Astrocyte of the cerebellum (primary cell): ENCODE data around the gene ARL8B.
A peak's percentile ranks its signal among the peaks of the same experiment; 100 is the strongest.

Experiments
- DNase-seq: peaks from one replicate; pipeline ENCODE4 v3.0.0-alpha.2; 2011; ENCODE audit warnings: low read depth
- H3K4me3 ChIP-seq: 2 replicates; pipeline ENCODE4 v1.5.1; 2011; ENCODE audit warnings: mild to moderate bottlenecking, low read depth, low read length, moderate library complexity
- in situ Hi-C: cut with HindIII; loops from 2 replicates; pipeline ENCODE4 v1.10.0; 2017; ENCODE audit warnings: low sequenced_read_pairs
- TF ChIP-seq, protein P1 (sequence below): IDR thresholded peaks from 2 replicates; pipeline ENCODE4 v1.5.1; 2012; ENCODE audit warnings: low read length, low read depth, moderate library complexity, mild to moderate bottlenecking; ENCODE audit errors: missing control alignments

Gene ARL8B

GRCh38 chr3:5226783-5227182, 104.7 kb downstream of the ARL8B start:
- TF ChIP-seq, protein P1, sequence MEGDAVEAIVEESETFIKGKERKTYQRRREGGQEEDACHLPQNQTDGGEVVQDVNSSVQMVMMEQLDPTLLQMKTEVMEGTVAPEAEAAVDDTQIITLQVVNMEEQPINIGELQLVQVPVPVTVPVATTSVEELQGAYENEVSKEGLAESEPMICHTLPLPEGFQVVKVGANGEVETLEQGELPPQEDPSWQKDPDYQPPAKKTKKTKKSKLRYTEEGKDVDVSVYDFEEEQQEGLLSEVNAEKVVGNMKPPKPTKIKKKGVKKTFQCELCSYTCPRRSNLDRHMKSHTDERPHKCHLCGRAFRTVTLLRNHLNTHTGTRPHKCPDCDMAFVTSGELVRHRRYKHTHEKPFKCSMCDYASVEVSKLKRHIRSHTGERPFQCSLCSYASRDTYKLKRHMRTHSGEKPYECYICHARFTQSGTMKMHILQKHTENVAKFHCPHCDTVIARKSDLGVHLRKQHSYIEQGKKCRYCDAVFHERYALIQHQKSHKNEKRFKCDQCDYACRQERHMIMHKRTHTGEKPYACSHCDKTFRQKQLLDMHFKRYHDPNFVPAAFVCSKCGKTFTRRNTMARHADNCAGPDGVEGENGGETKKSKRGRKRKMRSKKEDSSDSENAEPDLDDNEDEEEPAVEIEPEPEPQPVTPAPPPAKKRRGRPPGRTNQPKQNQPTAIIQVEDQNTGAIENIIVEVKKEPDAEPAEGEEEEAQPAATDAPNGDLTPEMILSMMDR = peak; percentile 39
- in situ Hi-C loops = no loop called here
- H3K4me3 ChIP-seq = no peak overlapping the region
- peak; percentile 23 for DNase-seq

DNA sequence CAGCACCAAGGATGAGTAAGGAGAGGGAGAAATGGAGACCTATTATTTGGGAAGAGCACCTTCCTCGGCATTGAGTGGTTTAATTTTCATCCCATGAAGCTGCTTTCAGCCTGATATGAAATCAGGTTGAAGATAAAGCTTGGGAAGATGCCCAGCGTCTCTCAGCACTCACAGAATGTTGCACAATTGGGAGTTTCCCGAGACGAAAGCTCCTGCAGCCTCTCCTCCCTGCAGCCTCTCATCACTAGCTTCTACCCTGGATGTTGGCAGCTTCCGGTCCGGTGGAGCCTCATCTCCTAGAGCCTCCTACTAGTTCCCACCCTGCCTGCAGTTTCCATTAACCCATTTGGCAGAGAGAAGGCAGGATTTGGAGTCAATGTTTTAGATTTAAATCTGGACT, 105.7 kb downstream of the ARL8B start:
- in situ Hi-C loops = no loop called here
- TF ChIP-seq, protein P1 = no peak
- no peak overlapping the region for H3K4me3 ChIP-seq
- no peak for DNase-seq

- DNase-seq = no peak
- in situ Hi-C loops = no loop called here
- TF ChIP-seq, protein P1 = no peak
- H3K4me3 ChIP-seq = no peak overlapping the region
Measured at GRCh38 chr3:5229414-5229813, 107.3 kb downstream of the ARL8B start.
